Neural progenitor cell (in vitro differentiated cells): ENCODE data around the gene SLC17A9.

ENCODE experiments used
- CTCF ChIP-seq: fragments of 200-600 bp; sonication (generic); IDR thresholded peaks from 2 replicates; pipeline ENCODE4 v1.5.1; 2017; ENCODE audit warnings: antibody characterized with exemption, mild to moderate bottlenecking
- EZH2phosphoT487 ChIP-seq: fragments of 200-600 bp; sonication (generic); IDR thresholded peaks from 2 replicates; pipeline ENCODE4 v1.6.1; 2017; ENCODE audit warnings: antibody characterized with exemption

DNA sequence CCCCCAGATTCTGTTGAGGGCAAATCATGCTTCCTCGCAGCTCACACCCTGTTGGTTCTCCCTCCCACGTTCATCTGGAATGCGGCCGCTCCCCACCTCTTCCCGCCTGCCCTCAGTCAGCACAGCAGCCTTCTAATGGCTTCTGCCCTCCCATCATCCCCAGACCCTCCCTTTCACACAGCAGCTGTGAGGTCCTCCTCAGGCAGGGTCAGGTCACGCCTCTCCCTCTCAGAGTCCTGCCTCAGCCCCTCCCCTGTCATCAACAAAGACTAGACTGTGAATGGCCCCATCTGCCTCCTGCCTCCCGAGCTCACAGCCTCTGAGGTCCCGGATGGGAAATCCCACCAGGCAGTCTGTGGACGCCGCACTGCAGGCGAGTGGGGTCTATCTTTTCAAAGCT, 62.2 kb downstream of the SLC17A9 start:
- TF ChIP-seq CTCF, result no peak
- no peak for TF ChIP-seq EZH2phosphoT487
